CD4-positive, alpha-beta T cell treated with Interleukin-6 at 100 ng/mL for 8 hours (primary cell): ENCODE measurements around the gene PARP8.
A peak's percentile ranks its signal among the peaks of the same experiment; 100 is the strongest.
"Not testable (repeated sequence)": the region's sequence is repeated elsewhere in the genome, so short reads cannot be mapped to it uniquely, and the experiment has no call there.

ENCODE experiments used
- DNase-seq: peaks from one replicate; pipeline ENCODE4 v3.0.0-alpha.2; 2020; ENCODE audit warnings: mixed read lengths, low spot score

The PARP8 gene

GRCh38 chr5:50727149-50727496 lies 60.7 kb downstream of the PARP8 start:
- peak; percentile 13 for DNase-seq

- DNase-seq = no peak
Observed at GRCh38 chr5:50727845-50728244, 61.4 kb downstream of the PARP8 start.

GRCh38 chr5:50730336-50730735 lies 63.9 kb downstream of the PARP8 start:
- no peak for DNase-seq

- DNase-seq = no peak
Observed at GRCh38 chr5:50730841-50731240, 64.4 kb downstream of the PARP8 start.

- no peak for DNase-seq
Observed at GRCh38 chr5:50733741-50734140, 67.3 kb downstream of the PARP8 start.

- DNase-seq = no peak
Observed at GRCh38 chr5:50738864-50739263, 72.4 kb downstream of the PARP8 start.

- no peak for DNase-seq
Observed at GRCh38 chr5:50740832-50741231, 74.4 kb downstream of the PARP8 start.

- no peak for DNase-seq
Observed at GRCh38 chr5:50744776-50745175, 78.3 kb downstream of the PARP8 start.

- DNase-seq = no peak
Observed at GRCh38 chr5:50745221-50745910, 78.9 kb downstream of the PARP8 start.

- no peak for DNase-seq
Observed at GRCh38 chr5:50749181-50749580, 82.7 kb downstream of the PARP8 start.

- DNase-seq = no peak
Observed at GRCh38 chr5:50749873-50750272, 83.4 kb downstream of the PARP8 start.

GRCh38 chr5:50751064-50751657 lies 84.7 kb downstream of the PARP8 start:
- DNase-seq = peak; percentile 75

GRCh38 chr5:50752800-50753199 lies 86.4 kb downstream of the PARP8 start:
- no peak for DNase-seq

- DNase-seq = no peak
Observed at GRCh38 chr5:50759526-50760270, 93.3 kb downstream of the PARP8 start.

- DNase-seq = no peak
Observed at GRCh38 chr5:50763351-50763750, 96.9 kb downstream of the PARP8 start.

- no peak for DNase-seq
Observed at GRCh38 chr5:50763846-50764245, 97.4 kb downstream of the PARP8 start.

GRCh38 chr5:50766042-50766441 lies 99.6 kb downstream of the PARP8 start:
- no peak for DNase-seq

GRCh38 chr5:50766462-50766861 lies 100.0 kb downstream of the PARP8 start:
- DNase-seq = no peak

- DNase-seq = no peak
Observed at GRCh38 chr5:50766967-50767366, 100.5 kb downstream of the PARP8 start.

GRCh38 chr5:50767588-50767987 lies 101.2 kb downstream of the PARP8 start:
- DNase-seq = no peak

GRCh38 chr5:50768634-50769033 lies 102.2 kb downstream of the PARP8 start:
- no peak for DNase-seq

- DNase-seq = no peak
Observed at GRCh38 chr5:50770441-50770840, 104.0 kb downstream of the PARP8 start.

GRCh38 chr5:50774446-50775175 lies 108.2 kb downstream of the PARP8 start:
- DNase-seq = not testable (repeated sequence)
